ENCODE data around the gene DNPH1. TPM values are rescaled to one million over a fixed set of nuclear protein-coding genes. Genes with fewer than 3 reads are reported as not detected.

DNPH1 gene
- total and polyA plus RNA-seq, 5 donors = 25.7 to 60.4 (median 34.1) TPM

DNA sequence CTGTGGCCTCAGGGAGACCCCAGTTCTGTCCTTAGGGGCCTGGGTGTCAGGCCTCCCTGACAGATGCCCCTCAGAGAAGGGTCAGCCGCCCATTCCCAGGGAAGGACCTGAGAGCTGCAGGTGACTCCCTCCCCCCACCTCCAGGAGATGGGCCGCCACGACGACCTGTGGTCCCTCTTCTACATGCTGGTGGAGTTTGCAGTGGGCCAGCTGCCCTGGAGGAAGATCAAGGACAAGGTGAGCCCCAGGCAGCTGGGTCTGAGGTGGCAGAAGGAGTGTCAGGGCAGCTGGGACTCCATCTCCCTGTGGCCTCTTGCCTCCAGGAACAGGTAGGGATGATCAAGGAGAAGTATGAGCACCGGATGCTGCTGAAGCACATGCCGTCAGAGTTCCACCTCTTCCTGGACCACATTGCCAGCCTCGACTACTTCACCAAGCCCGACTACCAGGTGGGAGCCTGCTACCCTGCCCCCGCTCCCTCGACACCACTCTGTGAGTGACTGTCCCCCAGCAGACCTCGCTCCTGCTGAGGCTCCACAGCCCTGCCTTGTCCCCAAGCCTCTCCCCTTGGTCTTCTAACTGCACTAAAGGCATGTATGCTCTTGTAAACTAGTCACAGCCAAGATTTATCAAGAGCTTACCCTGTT lies 26.2 kb upstream of the DNPH1 start:
- intact Hi-C loops (cut with DNase I) = no loop called here
- no peaks in the 10 kb centered on the region for H3K4me1 ChIP-seq (ENCODE audit: control insufficient read depth, insufficient read depth, low read length)
- no peak for DNase-seq
- H3K27ac ChIP-seq (ENCODE audit: low read length) = no peak overlapping the region
- no peak overlapping the region for H3K4me3 ChIP-seq (ENCODE audit: low read length)
- no peak for ATAC-seq
- no peaks in the 10 kb centered on the region for H3K27me3 ChIP-seq (ENCODE audit: control insufficient read depth, insufficient read depth)
- 81% methylated on average over 11 of the region's 11 CpGs for WGBS
- H3K9me3 ChIP-seq (ENCODE audit: control insufficient read depth, low read length) = no peaks in the 10 kb centered on the region

DNA sequence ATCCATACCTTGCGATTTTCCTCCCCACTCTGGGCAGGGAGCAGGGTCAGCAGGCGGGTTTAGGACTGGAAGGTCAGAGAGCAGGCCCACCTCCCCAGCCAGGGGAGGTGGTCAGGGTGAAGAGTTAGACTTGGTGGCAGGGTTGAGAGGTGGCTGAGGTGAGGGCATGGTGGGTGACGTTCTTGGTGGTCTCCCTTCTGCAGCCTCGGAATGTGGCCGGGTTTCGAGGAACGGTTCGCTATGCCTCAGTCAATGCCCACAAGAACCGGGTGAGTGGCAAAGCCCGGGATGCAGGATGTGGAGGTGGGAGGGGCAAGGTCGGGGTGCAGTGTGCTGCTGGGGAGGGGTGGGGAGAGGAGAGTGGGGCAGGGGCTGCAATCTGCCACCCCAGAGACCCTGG lies 25.6 kb upstream of the DNPH1 start:
- ATAC-seq (no peak), DNase-seq (no peak)
- no peaks in the 10 kb centered on the region for H3K4me1 ChIP-seq (ENCODE audit: control insufficient read depth, insufficient read depth, low read length)
- 79% methylated on average over 11 of the region's 11 CpGs for WGBS
- no peaks in the 10 kb centered on the region for H3K9me3 ChIP-seq (ENCODE audit: control insufficient read depth, low read length)
- H3K4me3 ChIP-seq (ENCODE audit: low read length) = no peak overlapping the region
- no peak overlapping the region for H3K27ac ChIP-seq (ENCODE audit: low read length)
- H3K27me3 ChIP-seq (ENCODE audit: control insufficient read depth, insufficient read depth) = no peaks in the 10 kb centered on the region
- intact Hi-C loops (cut with DNase I) = no loop called here

GRCh38 chr6:43254138-43254817 lies 25.0 kb upstream of the DNPH1 start:
- ATAC-seq = peak in 1 of 2 donors; percentile 9
- WGBS = 84% methylated on average over 15 of the region's 15 CpGs
- H3K4me1 ChIP-seq (ENCODE audit: control insufficient read depth, insufficient read depth, low read length) = no peaks in the 10 kb centered on the region
- DNase-seq = no peak
- H3K9me3 ChIP-seq (ENCODE audit: control insufficient read depth, low read length) = no peaks in the 10 kb centered on the region
- intact Hi-C loops (cut with DNase I) = no loop called here
- H3K27ac ChIP-seq (ENCODE audit: low read length) = no peak overlapping the region
- no peaks in the 10 kb centered on the region for H3K27me3 ChIP-seq (ENCODE audit: control insufficient read depth, insufficient read depth)
- no peak overlapping the region for H3K4me3 ChIP-seq (ENCODE audit: low read length)

DNA sequence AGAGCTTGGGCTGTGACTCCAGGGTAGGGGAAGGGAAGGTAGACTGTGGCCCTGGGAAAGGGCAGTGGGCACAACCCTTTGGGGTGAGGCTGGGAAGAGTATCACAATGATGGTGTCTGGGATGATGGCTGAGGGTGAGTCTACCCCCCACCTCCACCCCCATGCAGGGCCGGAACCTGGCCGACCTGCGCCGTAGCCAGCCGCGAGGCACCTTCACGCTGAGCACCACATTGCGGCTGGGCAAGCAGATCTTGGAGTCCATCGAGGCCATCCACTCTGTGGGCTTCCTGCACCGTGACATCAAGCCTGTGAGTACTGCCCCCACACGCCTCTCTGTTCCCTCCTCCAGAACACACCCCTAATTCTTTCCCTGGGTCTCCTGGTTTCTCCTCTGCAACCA lies 24.1 kb upstream of the DNPH1 start:
- no peak for DNase-seq

DNA sequence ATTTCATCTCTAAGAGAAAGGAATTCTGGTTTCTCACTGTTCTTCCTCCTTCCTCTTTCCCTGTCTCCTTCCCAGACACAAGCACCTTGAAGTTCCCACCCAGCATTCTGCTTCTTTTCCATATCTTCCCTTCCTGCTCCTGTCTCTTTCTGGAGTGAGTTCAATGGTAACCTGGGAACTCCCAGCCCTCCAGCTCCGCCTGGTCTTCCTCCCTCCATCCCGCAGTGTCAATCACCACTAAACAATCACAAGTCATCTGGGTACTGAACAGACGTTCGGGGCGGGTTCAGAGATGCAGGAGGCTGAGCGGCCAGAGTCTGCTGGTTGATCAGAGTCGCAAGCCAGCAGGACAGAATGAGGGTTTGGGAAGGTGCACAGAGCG lies 21.7 kb upstream of the DNPH1 start:
- WGBS = 27% methylated on average over 8 of the region's 8 CpGs
- H3K4me1 ChIP-seq (ENCODE audit: control insufficient read depth, insufficient read depth, low read length) = no peaks in the 10 kb centered on the region
- DNase-seq (no peak), ATAC-seq (no peak)
- no peak overlapping the region for H3K27ac ChIP-seq (ENCODE audit: low read length)
- H3K4me3 ChIP-seq (ENCODE audit: low read length) = no peak overlapping the region
- no peaks in the 10 kb centered on the region for H3K9me3 ChIP-seq (ENCODE audit: control insufficient read depth, low read length)
- intact Hi-C loops (cut with DNase I) = no loop called here
- H3K27me3 ChIP-seq (ENCODE audit: control insufficient read depth, insufficient read depth) = no peaks in the 10 kb centered on the region

More for the DNA sequence above, 24.1 kb upstream of the DNPH1 start:
- no peaks in the 10 kb centered on the region for H3K4me1 ChIP-seq (ENCODE audit: control insufficient read depth, insufficient read depth, low read length)
- H3K9me3 ChIP-seq (ENCODE audit: control insufficient read depth, low read length) = no peaks in the 10 kb centered on the region
- no peak overlapping the region for H3K4me3 ChIP-seq (ENCODE audit: low read length)
- intact Hi-C loops (cut with DNase I) = no loop called here
- ATAC-seq = no peak
- WGBS = 93% methylated on average over 11 of the region's 11 CpGs
- no peaks in the 10 kb centered on the region for H3K27me3 ChIP-seq (ENCODE audit: control insufficient read depth, insufficient read depth)
- no peak overlapping the region for H3K27ac ChIP-seq (ENCODE audit: low read length)

GRCh38 chr6:43248791-43249190 lies 19.5 kb upstream of the DNPH1 start:
- Histone ChIP-seq H3K27ac (ENCODE audit: low read length) (no peak overlapping the region), H3K27me3 (ENCODE audit: control insufficient read depth, insufficient read depth) (no peaks in the 10 kb centered on the region), H3K4me1 (ENCODE audit: control insufficient read depth, insufficient read depth, low read length) (no peaks in the 10 kb centered on the region), H3K4me3 (ENCODE audit: low read length) (no peak overlapping the region), H3K9me3 (ENCODE audit: control insufficient read depth, low read length) (no peaks in the 10 kb centered on the region)
- no peak for ATAC-seq
- DNase-seq = no peak
- intact Hi-C loops (cut with DNase I) = no loop called here

DNA sequence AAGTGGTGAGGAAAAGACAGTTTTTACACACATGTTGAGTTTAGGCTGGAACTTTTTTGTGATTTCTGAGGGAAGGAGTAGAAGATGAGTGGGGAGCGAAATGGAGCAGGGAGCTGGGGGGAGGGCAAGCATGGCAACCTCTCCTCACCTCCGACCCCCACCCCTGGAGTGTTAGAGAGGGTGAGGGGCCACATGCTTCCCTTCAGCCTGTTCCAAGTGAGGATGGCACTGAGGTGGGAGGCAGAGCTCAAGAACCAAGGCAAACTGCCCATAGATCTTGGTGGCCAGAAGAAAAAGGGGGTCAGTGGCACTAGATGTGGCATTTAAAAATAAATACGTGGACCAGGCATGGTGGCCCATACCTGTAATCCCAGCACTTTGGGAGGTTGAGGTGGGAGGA lies 18.8 kb upstream of the DNPH1 start:
- 74% methylated on average over 3 of the region's 3 CpGs for WGBS
- H3K4me3 ChIP-seq (ENCODE audit: low read length) = no peak overlapping the region
- no peaks in the 10 kb centered on the region for H3K27me3 ChIP-seq (ENCODE audit: control insufficient read depth, insufficient read depth)
- H3K9me3 ChIP-seq (ENCODE audit: control insufficient read depth, low read length) = no peaks in the 10 kb centered on the region
- ATAC-seq (no peak), DNase-seq (no peak)
- no peaks in the 10 kb centered on the region for H3K4me1 ChIP-seq (ENCODE audit: control insufficient read depth, insufficient read depth, low read length)
- H3K27ac ChIP-seq (ENCODE audit: low read length) = no peak overlapping the region
- intact Hi-C loops (cut with DNase I) = no loop called here

GRCh38 chr6:43247114-43247999 lies 18.1 kb upstream of the DNPH1 start:
- DNase-seq = peak; percentile 79 to 91 (median 90)
- ATAC-seq = peak; percentile 96
- no peaks in the 10 kb centered on the region for H3K9me3 ChIP-seq (ENCODE audit: control insufficient read depth, low read length)
- intact Hi-C loops (cut with DNase I) = no loop called here
- 3% methylated on average over 46 of the region's 46 CpGs for WGBS
- H3K4me3 ChIP-seq (ENCODE audit: low read length) = peak overlapping the region; percentile 32
- no peaks in the 10 kb centered on the region for H3K4me1 ChIP-seq (ENCODE audit: control insufficient read depth, insufficient read depth, low read length)
- H3K27ac ChIP-seq (ENCODE audit: low read length) = no peak overlapping the region
- no peaks in the 10 kb centered on the region for H3K27me3 ChIP-seq (ENCODE audit: control insufficient read depth, insufficient read depth)

GRCh38 chr6:43246301-43247113 lies 17.2 kb upstream of the DNPH1 start:
- no peaks in the 10 kb centered on the region for H3K4me1 ChIP-seq (ENCODE audit: control insufficient read depth, insufficient read depth, low read length)
- 15% methylated on average over 27 of the region's 27 CpGs for WGBS
- ATAC-seq = peak; percentile 81 to 90
- no peak overlapping the region for H3K27ac ChIP-seq (ENCODE audit: low read length)
- peak overlapping the region; percentile 32 for H3K4me3 ChIP-seq (ENCODE audit: low read length)
- no peaks in the 10 kb centered on the region for H3K9me3 ChIP-seq (ENCODE audit: control insufficient read depth, low read length)
- peak; percentile 72 to 87 (median 84) for DNase-seq
- intact Hi-C loops (cut with DNase I) = no loop called here
- no peaks in the 10 kb centered on the region for H3K27me3 ChIP-seq (ENCODE audit: control insufficient read depth, insufficient read depth)

DNA sequence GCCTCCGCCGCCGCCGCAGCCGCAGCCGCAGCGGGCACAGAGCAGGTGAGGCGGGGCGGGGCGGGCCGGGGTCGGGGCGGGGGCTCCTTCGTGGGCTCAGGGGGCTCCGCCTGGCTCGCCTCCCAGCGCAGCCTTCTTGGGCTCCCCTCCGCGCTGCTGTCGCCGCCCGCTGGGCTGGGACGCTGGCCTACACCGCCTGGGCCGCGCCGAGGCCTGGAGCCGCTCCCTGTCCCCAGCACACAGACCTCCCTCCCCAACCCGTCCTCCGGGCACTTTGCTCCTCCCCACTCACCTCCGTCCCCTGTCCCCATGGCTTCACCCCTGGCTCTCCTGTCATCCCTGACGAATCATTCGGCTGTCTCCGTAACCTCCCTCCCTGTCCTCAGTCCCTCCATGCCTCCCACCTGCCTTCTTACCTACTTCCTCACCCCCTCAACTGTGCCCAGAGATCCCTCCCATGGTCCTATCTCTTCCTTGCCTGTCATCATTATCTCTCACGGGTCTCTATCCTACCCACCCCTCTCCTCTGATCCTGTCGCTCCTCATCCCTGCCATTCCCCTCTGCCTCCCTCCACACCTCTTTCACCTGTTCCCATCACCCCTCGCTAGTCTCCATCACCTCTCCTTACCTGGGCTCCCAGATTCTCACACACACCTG lies 14.5 kb upstream of the DNPH1 start:
- no peak for DNase-seq
- H3K27me3 ChIP-seq (ENCODE audit: control insufficient read depth, insufficient read depth) = no peaks in the 10 kb centered on the region
- H3K27ac ChIP-seq (ENCODE audit: low read length) = no peak overlapping the region
- intact Hi-C loops (cut with DNase I) = no loop called here
- 17% methylated on average over 37 of the region's 37 CpGs for WGBS
- no peak for ATAC-seq
- H3K4me1 ChIP-seq (ENCODE audit: control insufficient read depth, insufficient read depth, low read length) = no peaks in the 10 kb centered on the region
- no peak overlapping the region for H3K4me3 ChIP-seq (ENCODE audit: low read length)
- H3K9me3 ChIP-seq (ENCODE audit: control insufficient read depth, low read length) = no peaks in the 10 kb centered on the region

Data from right cardiac atrium (tissue), 5 donors.